Effector CD8-positive, alpha-beta T cell (primary cell): Measurements from ENCODE around the gene CCDC192.

Experiments used
- DNase-seq: peaks from one replicate; lab custom pipeline; 2025; lab: John Stamatoyannopoulos, UW

The CCDC192 gene

GRCh38 chr5:127923804-127924570 is 220.8 kb downstream of the CCDC192 start:
- DNase-seq: no peak

GRCh38 chr5:127924606-127925005 is 221.4 kb downstream of the CCDC192 start:
- DNase-seq: no peak

- no peak for DNase-seq
These were observed 222.7 kb downstream of the CCDC192 start for GRCh38 chr5:127925916-127926315.

- no peak for DNase-seq
These were observed 223.8 kb downstream of the CCDC192 start for GRCh38 chr5:127926974-127927373.

GRCh38 chr5:127928053-127928452 is 224.9 kb downstream of the CCDC192 start:
- no peak for DNase-seq

GRCh38 chr5:127930311-127930710 is 227.1 kb downstream of the CCDC192 start:
- no peak for DNase-seq

- no peak for DNase-seq
These were observed 228.2 kb downstream of the CCDC192 start for GRCh38 chr5:127931396-127931795.

GRCh38 chr5:127933348-127933747 is 230.2 kb downstream of the CCDC192 start:
- DNase-seq: no peak

GRCh38 chr5:127934791-127935256 is 231.6 kb downstream of the CCDC192 start:
- no peak for DNase-seq

GRCh38 chr5:127935398-127935797 is 232.2 kb downstream of the CCDC192 start:
- no peak for DNase-seq

- no peak for DNase-seq
These were observed 233.3 kb downstream of the CCDC192 start for GRCh38 chr5:127936439-127936972.

GRCh38 chr5:127938746-127939145 is 235.6 kb downstream of the CCDC192 start:
- DNase-seq: no peak

GRCh38 chr5:127940854-127941253 is 237.7 kb downstream of the CCDC192 start:
- no peak for DNase-seq

GRCh38 chr5:127941646-127942045 is 238.5 kb downstream of the CCDC192 start:
- DNase-seq: no peak

- DNase-seq: no peak
These were observed 239.3 kb downstream of the CCDC192 start for GRCh38 chr5:127942246-127943060.

GRCh38 chr5:127943061-127943371 is 239.8 kb downstream of the CCDC192 start:
- DNase-seq: no peak

- no peak for DNase-seq
These were observed 240.9 kb downstream of the CCDC192 start for GRCh38 chr5:127944125-127944524.

- no peak for DNase-seq
These were observed 244.8 kb downstream of the CCDC192 start for GRCh38 chr5:127947941-127948340.

GRCh38 chr5:127950707-127951391 is 247.7 kb downstream of the CCDC192 start:
- DNase-seq: no peak

- no peak for DNase-seq
These were observed 248.6 kb downstream of the CCDC192 start for GRCh38 chr5:127951791-127952190.

GRCh38 chr5:127957183-127957582 is 254.0 kb downstream of the CCDC192 start:
- no peak for DNase-seq

GRCh38 chr5:127957701-127958239 is 254.6 kb downstream of the CCDC192 start:
- no peak for DNase-seq
